Natural killer cell treated with Interleukin-12 subunit alpha and Interleukin-12 subunit beta and Interleukin-15 and Interleukin-18, amount 100 ng/mL, for 72 hours (primary cell): ENCODE measurements around the gene PTPRK. TPM values are rescaled to one million over a fixed set of nuclear protein-coding genes. Genes with fewer than 3 reads are reported as not detected.

ENCODE experiments used
- ATAC-seq, 2 donors: fragments of 150-1000 bp; cut with Tn5 transposase in 1 of 2; sonication (Bioruptor Pico), chemical (Tn5 transposase) in 1 of 2; 2 replicates each; pipeline ENCODE4 v1.10.0; 2021
- DNase-seq: peaks from one replicate; pipeline ENCODE4 v3.0.0; 2022; ENCODE audit warnings: low spot score
- H3K27ac Mint-ChIP-seq, 2 donors: 1 replicate in 1 of 2; 2 replicates in 1 of 2; pipeline ENCODE4 v1.8.0; 2022; ENCODE audit warnings: mixed read lengths in 2 of 2, mild to moderate bottlenecking in 1 of 2, moderate library complexity in 1 of 2
- H3K27me3 Mint-ChIP-seq, 2 donors: 1 replicate in 1 of 2; 2 replicates in 1 of 2; pipeline ENCODE4 v1.8.0; 2022; ENCODE audit warnings: mixed read lengths in 2 of 2
- H3K36me3 Mint-ChIP-seq: one replicate; pipeline ENCODE4 v1.8.0; 2022; ENCODE audit warnings: mixed read lengths
- H3K4me1 Mint-ChIP-seq, 2 donors: 1 replicate in 1 of 2; 2 replicates in 1 of 2; pipeline ENCODE4 v1.8.0; 2022; ENCODE audit warnings: low read depth in 2 of 2, mixed read lengths in 2 of 2, mild to moderate bottlenecking in 1 of 2
- H3K4me3 Mint-ChIP-seq: one replicate; pipeline ENCODE4 v1.8.0; 2022; ENCODE audit warnings: mixed read lengths
- H3K9me3 Mint-ChIP-seq: 2 replicates; pipeline ENCODE4 v1.8.0; 2022; ENCODE audit warnings: mixed read lengths
- total RNA-seq, 2 donors: library from RNA; stranded (reverse); gene quantifications; one replicate each; pipeline ENCODE4 v1.2.3, GENCODE V29; 2022

PTPRK gene
- total RNA-seq, 2 donors from 2014 or later = 0.59 to 13.8 TPM

DNA sequence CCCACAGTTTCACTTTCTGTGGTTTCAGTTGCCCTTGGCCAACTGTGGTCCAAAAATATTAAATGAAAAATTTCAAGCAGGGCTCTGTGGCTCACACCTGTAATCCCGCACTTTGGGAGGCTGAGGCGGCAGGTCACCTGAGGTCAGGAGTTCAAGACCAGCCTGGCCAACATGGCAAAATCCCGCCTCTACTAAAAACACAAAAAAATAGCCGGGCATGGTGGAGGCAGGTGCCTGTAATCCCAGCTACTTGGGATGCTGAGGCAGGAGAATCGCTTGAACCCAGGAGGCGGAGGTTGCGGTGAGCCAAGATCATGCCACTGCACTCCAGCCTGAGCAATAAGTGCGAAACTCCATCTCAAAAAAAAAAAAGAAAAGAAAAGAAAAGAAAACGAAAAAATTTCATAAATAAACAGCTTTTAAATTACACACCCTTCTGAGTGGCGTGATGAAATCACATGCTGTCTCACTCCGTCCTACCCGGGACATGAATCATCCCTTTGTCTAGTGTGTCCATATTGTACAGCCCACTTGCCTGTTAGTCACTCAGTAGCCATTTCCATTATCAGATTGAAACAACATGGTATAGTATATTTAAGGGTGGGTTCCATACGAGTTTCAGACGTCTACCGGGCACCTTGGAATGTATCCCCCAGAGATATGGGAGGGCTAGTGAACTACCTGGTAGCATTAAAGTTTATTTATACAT, 11.7 kb downstream of the PTPRK start:
- Mint-ChIP-seq H3K27ac (no peak overlapping the region), H3K4me1 (no peaks in the 10 kb centered on the region), H3K27me3 (peaks cover 5 to 10% of the 10 kb centered on the region in 2 donors), H3K36me3 (no peaks in the 10 kb centered on the region), H3K4me3 (no peak overlapping the region), H3K9me3 (no peaks in the 10 kb centered on the region)
- ATAC-seq (no peak), DNase-seq (no peak)

DNA sequence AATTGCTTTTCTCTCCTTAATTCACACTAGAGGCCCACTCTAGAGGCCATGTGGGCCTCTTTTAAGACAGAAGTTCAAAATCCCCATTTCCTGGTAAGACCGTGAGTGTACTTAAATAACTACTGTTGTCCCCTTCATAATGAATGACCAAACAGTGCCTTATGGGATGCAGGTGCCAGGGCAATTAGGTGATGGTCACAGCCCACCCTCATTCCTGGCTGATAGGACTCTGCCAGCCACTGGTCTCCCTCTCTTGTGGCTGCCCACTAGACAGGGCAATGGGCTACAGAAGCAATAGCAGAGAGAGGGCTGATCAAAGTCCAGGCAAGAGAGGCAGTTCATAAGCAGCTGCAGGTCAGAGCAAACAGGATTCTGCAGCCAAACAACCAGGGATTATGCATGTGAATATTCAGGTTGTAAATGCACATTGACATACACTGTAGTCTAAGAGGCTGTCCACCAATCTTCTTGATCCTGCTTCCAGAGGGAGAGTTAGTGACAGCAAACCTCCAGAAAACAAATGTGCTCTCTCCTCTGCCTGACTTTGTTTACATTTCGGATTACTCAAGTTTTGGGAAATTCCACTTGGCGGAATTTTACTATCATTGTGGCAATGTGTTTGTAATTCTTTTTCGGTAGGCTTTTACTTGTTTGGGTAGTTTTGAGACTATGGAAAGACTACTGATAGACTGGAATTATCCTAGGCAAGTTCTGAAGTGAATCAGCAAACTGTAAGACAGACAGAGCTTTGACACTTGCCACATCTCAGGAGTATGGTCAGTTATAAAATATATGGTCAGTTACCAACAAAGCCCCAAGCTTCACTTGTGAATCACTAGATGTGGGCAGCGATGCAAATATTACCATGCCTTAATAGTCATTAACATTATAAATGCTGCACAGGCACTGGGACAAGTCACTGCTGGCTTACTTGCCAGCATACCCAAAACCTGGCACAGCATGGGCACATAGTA, 12.8 kb downstream of the PTPRK start:
- ATAC-seq (no peak), DNase-seq (no peak)
- H3K9me3 Mint-ChIP-seq = no peaks in the 10 kb centered on the region
- H3K4me3 Mint-ChIP-seq = no peak overlapping the region
- peaks cover 5 to 10% of the 10 kb centered on the region in 2 donors for H3K27me3 Mint-ChIP-seq
- no peak overlapping the region for H3K27ac Mint-ChIP-seq
- H3K36me3 Mint-ChIP-seq = no peaks in the 10 kb centered on the region
- no peaks in the 10 kb centered on the region for H3K4me1 Mint-ChIP-seq

DNA sequence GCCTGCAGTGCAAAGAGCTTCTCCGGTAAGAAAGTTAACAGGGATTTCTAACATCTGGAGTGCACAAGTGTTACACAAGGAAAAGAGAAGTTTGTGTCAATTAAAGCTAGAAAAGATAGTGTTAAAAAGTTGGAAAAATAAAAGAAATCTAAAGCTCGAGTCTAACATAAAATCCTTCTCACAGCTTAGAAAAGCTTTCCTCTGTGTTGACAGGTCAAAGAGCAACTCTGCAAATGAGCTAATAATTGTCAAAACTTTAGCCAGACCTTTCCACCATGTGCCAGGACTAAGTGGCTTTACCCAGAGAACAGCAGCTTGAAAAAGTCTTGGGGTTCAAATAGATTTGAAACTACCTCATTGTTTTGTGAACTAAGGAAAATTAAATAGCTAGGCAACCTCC, 14.8 kb downstream of the PTPRK start:
- Mint-ChIP-seq H3K36me3 (no peaks in the 10 kb centered on the region), H3K9me3 (no peaks in the 10 kb centered on the region), H3K4me1 (no peaks in the 10 kb centered on the region), H3K4me3 (no peak overlapping the region), H3K27ac (no peak overlapping the region), H3K27me3 (peaks cover 2 to 10% of the 10 kb centered on the region in 2 donors)
- ATAC-seq (no peak), DNase-seq (no peak)

DNA sequence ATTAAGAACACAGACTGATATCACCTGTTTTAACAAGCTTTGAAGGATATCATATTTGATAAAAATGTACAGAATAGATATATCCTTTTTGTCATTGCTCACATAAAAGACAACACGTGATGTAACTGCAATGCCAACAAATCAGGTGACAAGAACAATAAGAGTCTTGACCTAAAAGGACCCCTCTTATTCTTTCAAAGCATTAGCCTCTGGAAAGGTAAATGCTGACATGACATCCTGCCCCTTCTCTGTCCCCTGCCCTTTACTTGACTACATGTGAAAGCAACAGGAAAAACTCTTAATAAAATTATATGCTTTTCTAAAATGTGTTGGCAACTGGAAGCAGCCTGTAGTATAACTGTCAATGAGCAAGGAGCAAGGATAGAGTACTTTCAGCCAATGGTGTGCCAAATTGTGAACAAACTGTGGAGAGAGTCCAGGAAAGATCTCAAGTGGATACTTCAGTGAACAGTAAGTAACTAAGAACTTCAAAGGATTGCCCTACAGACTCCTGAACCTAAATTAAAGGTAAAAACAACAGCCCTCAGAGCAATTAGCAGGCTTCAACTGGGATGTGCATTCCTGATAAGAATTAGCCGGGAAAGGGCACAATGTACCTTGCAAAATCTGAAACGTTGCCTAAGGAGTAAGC, 16.3 kb downstream of the PTPRK start:
- H3K9me3 Mint-ChIP-seq = no peaks in the 10 kb centered on the region
- no peaks in the 10 kb centered on the region for H3K36me3 Mint-ChIP-seq
- ATAC-seq = no peak
- no peak overlapping the region for H3K4me3 Mint-ChIP-seq
- peaks cover 0 to 3% of the 10 kb centered on the region in 2 donors for H3K27me3 Mint-ChIP-seq
- DNase-seq = no peak
- no peak overlapping the region for H3K27ac Mint-ChIP-seq
- no peaks in the 10 kb centered on the region for H3K4me1 Mint-ChIP-seq

DNA sequence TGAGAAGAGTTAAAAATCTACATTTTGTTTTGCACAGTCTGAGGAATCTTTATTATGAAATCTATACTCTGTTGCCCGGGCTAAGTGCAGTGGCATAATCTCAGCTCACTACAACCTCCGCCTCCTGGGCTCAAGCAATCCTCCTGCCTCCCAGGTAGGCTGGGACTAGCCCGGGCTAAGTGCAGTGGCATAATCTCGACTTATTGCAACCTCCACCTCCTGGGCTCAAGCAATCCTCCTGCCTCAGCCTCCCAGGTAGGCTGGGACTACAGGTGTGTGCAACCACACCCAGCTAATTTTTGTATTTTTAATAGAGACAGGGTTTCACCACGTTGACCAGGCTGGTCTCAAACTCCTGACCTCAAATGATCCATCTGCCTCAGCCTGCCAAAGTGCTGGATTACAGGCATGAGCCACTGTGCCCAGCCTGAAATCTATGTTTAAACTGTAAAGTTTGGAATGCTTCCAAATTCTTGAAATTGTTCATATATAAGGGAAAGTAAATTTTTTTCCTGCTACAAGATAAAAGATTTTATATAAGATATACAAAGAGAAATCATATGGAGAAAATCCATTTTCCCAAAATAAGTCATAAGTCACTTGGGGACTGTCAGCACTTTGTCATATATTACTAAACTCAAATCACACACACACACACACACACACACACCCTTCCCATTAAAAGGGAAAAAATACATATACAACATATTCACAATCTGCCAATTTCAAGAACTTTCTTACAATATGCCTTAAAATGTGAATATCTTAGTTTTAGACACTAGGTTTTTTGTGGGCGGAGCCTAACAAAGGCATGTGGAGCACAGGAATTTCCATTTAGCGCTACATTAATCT, 19.4 kb downstream of the PTPRK start:
- H3K4me1 Mint-ChIP-seq = no peaks in the 10 kb centered on the region
- DNase-seq = no peak
- no peaks in the 10 kb centered on the region for H3K36me3 Mint-ChIP-seq
- H3K4me3 Mint-ChIP-seq = no peak overlapping the region
- peaks cover under 1 to 2% of the 10 kb centered on the region in 2 donors for H3K27me3 Mint-ChIP-seq
- no peaks in the 10 kb centered on the region for H3K9me3 Mint-ChIP-seq
- no peak overlapping the region for H3K27ac Mint-ChIP-seq
- ATAC-seq = no peak

DNA sequence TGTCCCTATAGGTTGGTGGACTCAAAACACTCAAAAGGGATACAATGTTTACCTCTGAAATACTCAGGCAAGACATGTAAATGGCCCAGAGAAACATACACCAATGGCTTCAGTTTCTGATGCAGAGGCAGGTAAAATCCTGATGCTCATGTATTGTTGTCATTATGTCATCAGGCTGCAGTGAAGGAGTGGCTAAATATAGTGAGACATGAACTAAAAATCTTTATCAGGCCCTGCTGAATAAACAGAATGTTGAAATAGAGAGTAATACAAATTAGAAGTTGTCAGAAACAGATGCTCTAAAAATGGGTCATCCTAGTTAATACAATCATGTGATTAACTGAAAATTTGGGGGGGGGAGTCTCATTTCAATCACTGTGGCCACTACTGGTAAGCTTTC, 20.4 kb downstream of the PTPRK start:
- Mint-ChIP-seq H3K4me3 (no peak overlapping the region), H3K4me1 (no peaks in the 10 kb centered on the region), H3K27me3 (peaks cover 4 to 11% of the 10 kb centered on the region in 2 donors), H3K27ac (no peak overlapping the region), H3K36me3 (no peaks in the 10 kb centered on the region), H3K9me3 (no peaks in the 10 kb centered on the region)
- ATAC-seq (no peak), DNase-seq (no peak)

DNA sequence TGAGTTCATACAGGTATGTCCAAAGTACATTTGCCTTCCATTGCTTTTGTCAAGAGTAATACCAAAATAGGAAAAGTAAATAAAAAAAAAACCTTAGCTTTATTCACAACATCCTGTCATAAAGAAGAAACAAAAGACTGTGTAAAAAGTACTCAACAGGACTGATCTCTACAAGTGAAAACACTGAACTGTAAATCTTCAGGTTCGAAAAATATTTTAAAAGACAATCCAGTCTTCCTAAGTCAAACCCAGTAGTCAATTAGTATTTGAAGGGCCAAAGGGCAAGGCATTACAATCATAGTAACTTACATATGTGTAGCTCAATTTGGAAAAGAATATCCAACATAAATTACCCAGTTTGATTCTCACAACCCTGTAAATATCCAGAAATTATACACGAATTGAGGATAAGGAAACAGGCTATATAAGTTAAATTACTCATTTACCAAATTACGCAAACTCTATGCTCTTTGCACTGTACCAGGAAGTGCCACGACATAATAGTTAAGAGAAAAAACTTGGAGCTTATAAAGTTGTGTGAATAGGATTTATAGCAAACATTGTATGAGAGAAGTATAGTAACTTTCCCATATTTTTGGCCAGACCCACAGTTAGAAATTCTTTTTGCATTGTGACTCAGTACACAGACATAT, 21.2 kb downstream of the PTPRK start:
- DNase-seq (no peak), ATAC-seq (no peak)
- Mint-ChIP-seq H3K36me3 (no peaks in the 10 kb centered on the region), H3K4me3 (no peak overlapping the region), H3K27ac (no peak overlapping the region), H3K4me1 (no peaks in the 10 kb centered on the region), H3K9me3 (no peaks in the 10 kb centered on the region), H3K27me3 (peaks cover 4 to 11% of the 10 kb centered on the region in 2 donors)

DNA sequence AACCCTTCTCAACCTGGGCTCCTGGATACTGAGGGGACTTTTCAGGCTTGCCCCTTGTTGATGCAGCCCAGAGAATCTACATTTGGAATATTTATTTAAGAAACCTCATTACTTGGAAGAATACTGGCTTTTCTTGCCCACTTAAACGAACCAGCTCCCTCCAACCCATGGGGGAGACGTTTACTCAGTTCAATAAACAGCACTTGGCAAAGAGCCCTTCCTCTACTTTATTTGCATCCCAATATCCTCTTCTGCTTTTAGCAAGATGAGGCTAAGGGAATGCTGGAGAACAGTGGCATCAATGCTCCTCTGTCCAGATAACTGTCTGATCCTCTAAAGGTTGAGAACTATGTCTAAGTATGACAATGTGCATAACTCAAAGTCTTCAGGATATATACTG, 22.2 kb downstream of the PTPRK start:
- peaks cover 8 to 17% of the 10 kb centered on the region in 2 donors for H3K27me3 Mint-ChIP-seq
- no peaks in the 10 kb centered on the region for H3K9me3 Mint-ChIP-seq
- H3K4me3 Mint-ChIP-seq = no peak overlapping the region
- no peak for ATAC-seq
- no peaks in the 10 kb centered on the region for H3K36me3 Mint-ChIP-seq
- no peak overlapping the region for H3K27ac Mint-ChIP-seq
- no peaks in the 10 kb centered on the region for H3K4me1 Mint-ChIP-seq
- no peak for DNase-seq

DNA sequence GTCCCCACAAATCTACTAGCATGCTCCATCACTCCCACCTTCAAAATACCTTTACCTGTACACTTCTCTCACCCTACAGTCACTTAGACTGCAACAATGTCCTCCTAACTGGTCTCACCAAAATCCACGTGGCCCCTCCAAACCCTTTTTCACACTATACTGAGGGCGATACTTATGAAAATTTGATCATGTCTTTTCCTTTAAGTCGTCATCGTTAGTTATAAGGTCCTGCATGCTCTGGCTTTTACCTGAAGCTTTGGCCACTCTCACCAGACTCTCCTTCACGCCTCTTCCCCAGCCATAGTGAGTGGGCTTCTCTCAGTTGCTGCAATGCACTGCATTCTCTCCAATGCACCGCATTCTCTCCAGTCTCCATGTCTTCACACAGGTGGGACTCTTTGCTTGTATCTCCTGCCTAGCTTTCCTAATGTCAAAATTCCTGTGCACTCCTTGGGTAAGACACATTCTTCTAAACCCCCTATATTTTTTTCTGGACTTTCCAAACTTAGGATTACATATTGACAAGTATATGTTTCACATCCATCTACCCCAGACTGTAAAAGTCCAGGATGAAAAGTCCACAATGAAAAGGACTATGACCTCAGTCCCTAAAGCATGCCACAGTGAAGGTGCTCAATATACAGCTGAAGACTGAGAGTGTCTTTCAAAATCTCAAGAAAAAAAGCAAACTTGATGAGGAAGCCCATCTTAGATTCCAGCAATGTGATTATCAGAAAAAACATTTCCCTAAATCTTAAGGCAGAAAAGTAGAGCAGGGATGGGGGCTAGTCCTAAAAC, 24.7 kb downstream of the PTPRK start:
- Mint-ChIP-seq H3K36me3 (no peaks in the 10 kb centered on the region), H3K4me3 (no peak overlapping the region), H3K27me3 (peaks cover 8 to 34% of the 10 kb centered on the region in 2 donors), H3K9me3 (no peaks in the 10 kb centered on the region), H3K27ac (no peak overlapping the region), H3K4me1 (peaks cover 5 to 10% of the 10 kb centered on the region in 2 donors)
- ATAC-seq (no peak), DNase-seq (no peak)

DNA sequence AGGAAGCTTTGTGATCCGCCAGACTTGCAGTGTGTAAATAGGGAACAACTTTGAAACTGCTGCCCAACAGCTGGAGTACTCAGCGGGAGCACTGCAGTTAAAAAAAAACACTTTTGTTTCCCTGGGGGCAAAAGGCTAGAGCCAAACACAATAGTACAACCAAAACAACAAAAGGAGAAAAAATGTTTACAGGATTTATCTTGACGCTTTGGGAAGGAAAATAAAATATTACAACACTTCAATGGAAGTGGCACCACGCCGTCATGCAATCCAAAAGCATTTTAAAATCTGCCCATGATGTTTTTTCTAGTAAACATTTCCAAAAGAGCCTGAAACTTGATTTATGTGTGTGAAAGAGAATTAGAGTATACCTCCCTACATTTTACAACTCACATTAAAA, 26.0 kb downstream of the PTPRK start:
- H3K4me3 Mint-ChIP-seq = no peak overlapping the region

DNA sequence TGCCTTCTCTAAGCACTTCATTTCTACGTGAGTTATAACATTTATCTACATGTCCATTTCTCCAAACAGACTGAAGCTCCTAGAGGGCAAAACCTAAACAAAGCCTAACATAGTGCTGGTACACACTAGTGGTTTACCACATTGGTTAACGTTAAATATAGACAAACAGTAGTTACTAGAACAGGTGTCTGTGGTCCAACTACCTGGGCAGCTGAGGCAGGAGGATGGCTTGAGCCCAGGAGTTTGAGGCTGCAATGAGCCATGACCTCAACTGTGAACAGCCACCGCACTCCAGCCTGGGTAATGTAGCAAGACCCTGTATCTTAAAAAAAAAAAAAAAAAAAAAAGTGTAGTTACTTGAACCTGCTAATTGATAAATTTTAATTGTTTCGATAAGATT, 26.5 kb downstream of the PTPRK start:
- ATAC-seq (no peak), DNase-seq (no peak)
- no peaks in the 10 kb centered on the region for H3K36me3 Mint-ChIP-seq
- no peak overlapping the region for H3K4me3 Mint-ChIP-seq
- H3K9me3 Mint-ChIP-seq = no peaks in the 10 kb centered on the region
- H3K4me1 Mint-ChIP-seq = peaks cover 5 to 10% of the 10 kb centered on the region in 2 donors
- H3K27ac Mint-ChIP-seq = no peak overlapping the region
- H3K27me3 Mint-ChIP-seq = peaks cover 8 to 34% of the 10 kb centered on the region in 2 donors

More for the DNA sequence above, 26.0 kb downstream of the PTPRK start:
- Mint-ChIP-seq H3K9me3 (no peaks in the 10 kb centered on the region), H3K27me3 (peaks cover 8 to 34% of the 10 kb centered on the region in 2 donors), H3K36me3 (no peaks in the 10 kb centered on the region), H3K27ac (no peak overlapping the region), H3K4me1 (peaks cover 5 to 10% of the 10 kb centered on the region in 2 donors)
- DNase-seq (no peak), ATAC-seq (no peak)

DNA sequence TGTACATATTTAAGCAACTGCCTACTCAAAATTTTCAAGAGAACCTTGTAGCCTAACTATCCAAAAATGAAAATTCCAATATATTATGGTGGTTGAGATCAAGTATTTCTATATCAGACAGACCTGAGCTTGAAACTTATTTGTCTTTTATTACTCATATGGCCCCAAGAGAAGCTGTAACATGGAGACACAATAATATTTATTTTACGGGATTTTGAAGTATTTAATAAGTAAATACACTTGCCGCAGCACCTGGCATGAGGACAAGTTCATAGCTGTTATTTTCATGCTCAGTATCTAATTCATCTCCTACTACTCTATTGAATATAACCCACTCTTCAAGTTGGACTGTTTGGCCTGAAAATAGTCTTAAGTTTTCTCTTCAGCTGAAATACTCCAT, 28.0 kb downstream of the PTPRK start:
- DNase-seq = no peak
- H3K4me3 Mint-ChIP-seq = no peak overlapping the region
- H3K9me3 Mint-ChIP-seq = no peaks in the 10 kb centered on the region
- H3K27me3 Mint-ChIP-seq = peaks cover 8 to 34% of the 10 kb centered on the region in 2 donors
- H3K4me1 Mint-ChIP-seq = peaks cover 5 to 10% of the 10 kb centered on the region in 2 donors
- ATAC-seq = no peak
- no peaks in the 10 kb centered on the region for H3K36me3 Mint-ChIP-seq
- no peak overlapping the region for H3K27ac Mint-ChIP-seq
